Neutrophil (primary cell): Measurements from ENCODE around the gene PXYLP1.

Experiments used
- H3K27ac ChIP-seq: fragments of 200-600 bp; sonication (generic); 2 replicates; pipeline ENCODE4 v1.5.1; 2016; ENCODE audit warnings: mild to moderate bottlenecking, moderate library complexity
- H3K27me3 ChIP-seq: fragments of 200-600 bp; sonication (generic); 2 replicates; pipeline ENCODE4 v1.6.0; 2016; ENCODE audit warnings: mild to moderate bottlenecking
- H3K36me3 ChIP-seq: fragments of 200-600 bp; sonication (generic); 2 replicates; pipeline ENCODE4 v1.5.1; 2017
- H3K4me1 ChIP-seq, 2 experiments: fragments of 200-600 bp in 1 of 2; sonication (generic) in 1 of 2; 1 replicate in 1 of 2; 2 replicates in 1 of 2; pipeline versions ENCODE4 v1.5.1 to v1.6.1; 2013 to 2016; ENCODE audit warnings: low read depth in 1 of 2, low read length in 1 of 2, mild to moderate bottlenecking in 1 of 2, moderate library complexity in 1 of 2; ENCODE audit not compliant: control insufficient read depth in 1 of 2, insufficient read depth in 1 of 2
- H3K4me3 ChIP-seq, 2 experiments: fragments of 200-600 bp in 1 of 2; sonication (generic) in 1 of 2; 1 replicate in 1 of 2; 2 replicates in 1 of 2; pipeline ENCODE4 v1.5.1; 2013 to 2016; ENCODE audit warnings: low read depth in 1 of 2, low read length in 1 of 2, mild to moderate bottlenecking in 1 of 2, moderate library complexity in 1 of 2
- H3K9me3 ChIP-seq: fragments of 200-600 bp; sonication (generic); 2 replicates; pipeline ENCODE4 v1.5.1; 2016
- TF ChIP-seq, protein P1 (sequence below): fragments of 200-600 bp; sonication (generic); IDR thresholded peaks from 2 replicates; pipeline ENCODE4 v1.5.1; 2016; ENCODE audit warnings: antibody characterized with exemption

PXYLP1 gene

DNA sequence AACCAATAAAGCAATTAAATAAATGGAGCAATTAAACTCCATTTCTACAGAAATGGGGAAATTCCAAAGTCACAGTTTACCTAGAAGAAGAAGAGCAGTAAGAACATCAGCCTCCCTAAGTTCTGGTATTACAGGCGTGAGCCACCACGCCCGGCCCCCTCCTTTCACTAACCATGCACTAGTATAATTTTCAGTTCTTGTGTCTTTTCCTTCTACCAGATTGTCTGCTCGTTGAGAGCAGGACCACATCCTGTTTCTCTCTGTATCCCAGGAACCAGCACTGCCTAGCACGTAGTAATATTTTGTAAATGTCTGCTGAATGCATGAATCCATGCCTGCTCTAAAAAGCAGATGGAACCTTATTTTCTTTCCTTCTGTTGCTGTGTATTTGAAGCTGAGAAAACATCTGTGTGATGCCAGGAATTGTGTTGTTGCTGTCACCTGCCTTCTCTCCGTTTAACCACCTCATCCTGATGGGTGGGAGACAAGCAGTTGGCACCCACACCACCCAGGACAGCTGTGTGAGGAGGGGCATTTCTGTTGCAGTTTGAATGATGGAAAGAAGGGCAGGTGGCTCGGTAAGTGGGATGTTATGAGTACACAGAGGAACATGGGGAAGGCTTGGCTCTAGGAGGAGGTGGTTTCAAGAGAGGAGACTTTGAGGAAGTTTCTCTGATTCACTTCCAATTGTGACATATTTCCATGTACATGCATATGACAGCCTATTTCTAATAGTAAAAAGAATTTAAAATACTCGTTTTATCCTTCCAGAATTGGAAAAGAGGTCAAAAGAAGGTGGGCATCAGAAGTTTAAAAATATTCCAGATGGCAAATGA, 30.1 kb downstream of the PXYLP1 start:
- Histone ChIP-seq H3K4me3 (no peak overlapping the region), H3K4me1 (peaks cover 0 to 1% of the 10 kb centered on the region in 2 experiments), H3K9me3 (no peaks in the 10 kb centered on the region), H3K27ac (no peak overlapping the region), H3K27me3 (no peaks in the 10 kb centered on the region), H3K36me3 (peaks cover 11% of the 10 kb centered on the region)
- TF ChIP-seq, protein P1, sequence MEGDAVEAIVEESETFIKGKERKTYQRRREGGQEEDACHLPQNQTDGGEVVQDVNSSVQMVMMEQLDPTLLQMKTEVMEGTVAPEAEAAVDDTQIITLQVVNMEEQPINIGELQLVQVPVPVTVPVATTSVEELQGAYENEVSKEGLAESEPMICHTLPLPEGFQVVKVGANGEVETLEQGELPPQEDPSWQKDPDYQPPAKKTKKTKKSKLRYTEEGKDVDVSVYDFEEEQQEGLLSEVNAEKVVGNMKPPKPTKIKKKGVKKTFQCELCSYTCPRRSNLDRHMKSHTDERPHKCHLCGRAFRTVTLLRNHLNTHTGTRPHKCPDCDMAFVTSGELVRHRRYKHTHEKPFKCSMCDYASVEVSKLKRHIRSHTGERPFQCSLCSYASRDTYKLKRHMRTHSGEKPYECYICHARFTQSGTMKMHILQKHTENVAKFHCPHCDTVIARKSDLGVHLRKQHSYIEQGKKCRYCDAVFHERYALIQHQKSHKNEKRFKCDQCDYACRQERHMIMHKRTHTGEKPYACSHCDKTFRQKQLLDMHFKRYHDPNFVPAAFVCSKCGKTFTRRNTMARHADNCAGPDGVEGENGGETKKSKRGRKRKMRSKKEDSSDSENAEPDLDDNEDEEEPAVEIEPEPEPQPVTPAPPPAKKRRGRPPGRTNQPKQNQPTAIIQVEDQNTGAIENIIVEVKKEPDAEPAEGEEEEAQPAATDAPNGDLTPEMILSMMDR, result no peak

DNA sequence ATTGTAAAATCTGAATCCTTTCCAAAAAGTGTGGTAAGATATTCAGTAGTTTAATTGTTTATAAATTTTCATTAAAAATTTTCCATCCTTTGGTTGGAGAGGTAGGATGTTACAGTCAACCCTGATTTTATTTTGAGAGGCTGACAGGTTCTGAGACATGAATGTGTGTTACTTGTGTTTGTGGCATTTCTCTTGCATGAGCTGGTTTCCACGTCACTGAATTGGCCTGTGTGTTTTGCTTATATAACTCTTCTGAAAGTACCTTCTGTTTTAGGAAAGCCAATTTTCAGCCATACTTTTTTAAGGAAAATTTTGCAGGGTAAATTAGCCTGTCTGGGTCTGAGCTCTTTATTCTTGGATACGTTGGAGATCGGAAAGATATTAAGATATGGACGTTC, 30.7 kb downstream of the PXYLP1 start:
- Histone ChIP-seq H3K27ac (no peak overlapping the region), H3K27me3 (no peaks in the 10 kb centered on the region), H3K9me3 (no peaks in the 10 kb centered on the region), H3K4me3 (no peak overlapping the region), H3K4me1 (peaks cover 6 to 7% of the 10 kb centered on the region in 2 experiments), H3K36me3 (peaks cover 11% of the 10 kb centered on the region)
- TF ChIP-seq, protein P1, result no peak

DNA sequence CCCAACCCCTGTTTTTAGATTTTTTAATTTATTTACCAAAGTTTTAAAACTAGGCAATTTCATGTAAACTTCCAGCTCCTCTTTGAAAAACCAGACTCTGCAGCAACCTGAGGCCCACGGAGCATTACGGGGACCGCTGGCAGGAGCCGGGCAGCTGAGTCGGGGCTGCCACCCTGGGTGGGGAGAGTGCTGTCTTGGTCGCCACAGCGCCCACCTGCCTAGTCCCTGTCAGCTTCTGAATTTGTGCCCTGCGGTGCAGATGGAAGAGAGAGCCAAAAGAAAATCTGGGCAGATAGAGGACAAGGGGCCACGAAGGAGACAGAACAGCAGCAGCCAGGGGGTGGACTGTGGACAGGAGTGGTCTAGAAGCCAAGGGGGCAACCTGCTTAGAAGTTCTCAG, 34.6 kb downstream of the PXYLP1 start:
- TF ChIP-seq, protein P1, result no peak
- no peak overlapping the region for H3K4me3 ChIP-seq
- H3K27ac ChIP-seq, result no peak overlapping the region
- H3K9me3 ChIP-seq, result no peaks in the 10 kb centered on the region
- H3K36me3 ChIP-seq, result peaks cover 3% of the 10 kb centered on the region
- H3K4me1 ChIP-seq, result peaks cover 9 to 12% of the 10 kb centered on the region in 2 experiments
- no peaks in the 10 kb centered on the region for H3K27me3 ChIP-seq

DNA sequence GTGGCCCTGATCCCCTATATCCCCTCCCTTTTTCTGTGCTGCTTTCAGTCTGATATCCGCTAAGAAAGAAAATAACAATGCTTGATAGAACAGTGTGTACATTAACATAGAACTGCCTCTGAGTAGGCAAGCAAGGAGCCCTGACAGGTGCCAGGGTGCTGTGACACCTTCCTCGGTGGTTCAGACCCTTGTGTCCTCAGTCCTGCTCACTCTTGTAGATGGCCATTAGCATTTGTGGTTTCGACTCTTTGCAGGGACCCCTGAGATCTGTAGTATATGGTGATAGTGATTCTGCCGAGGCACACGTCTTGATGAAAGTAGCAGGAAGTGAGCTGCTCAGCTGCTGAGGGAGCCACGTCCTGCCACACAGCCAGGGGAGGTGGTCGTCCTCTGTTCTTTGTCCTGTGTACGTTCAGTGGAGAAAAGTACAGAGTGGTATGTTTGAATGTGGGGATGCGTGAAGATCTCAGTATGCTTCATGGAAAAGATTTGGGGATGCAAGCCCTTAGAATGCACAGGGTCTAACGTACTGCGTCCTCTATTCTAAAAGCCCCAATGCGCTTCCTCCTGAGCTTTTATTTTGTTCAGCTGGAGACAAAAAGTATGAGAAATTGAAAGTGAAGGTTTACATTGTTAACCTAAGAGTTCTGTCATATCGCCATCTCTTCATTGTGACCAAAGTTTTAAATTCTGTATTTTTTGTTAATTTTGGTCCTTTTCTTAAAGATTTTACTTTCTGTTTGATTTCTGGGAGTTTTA, 35.4 kb downstream of the PXYLP1 start:
- peak overlapping the region in 1 of 2 experiments; percentile 3 for H3K4me3 ChIP-seq
- H3K4me1 ChIP-seq, result peaks cover 9 to 12% of the 10 kb centered on the region in 2 experiments
- TF ChIP-seq, protein P1, result no peak
- no peaks in the 10 kb centered on the region for H3K9me3 ChIP-seq
- H3K27me3 ChIP-seq, result no peaks in the 10 kb centered on the region
- peaks cover 3% of the 10 kb centered on the region for H3K36me3 ChIP-seq
- no peak overlapping the region for H3K27ac ChIP-seq

DNA sequence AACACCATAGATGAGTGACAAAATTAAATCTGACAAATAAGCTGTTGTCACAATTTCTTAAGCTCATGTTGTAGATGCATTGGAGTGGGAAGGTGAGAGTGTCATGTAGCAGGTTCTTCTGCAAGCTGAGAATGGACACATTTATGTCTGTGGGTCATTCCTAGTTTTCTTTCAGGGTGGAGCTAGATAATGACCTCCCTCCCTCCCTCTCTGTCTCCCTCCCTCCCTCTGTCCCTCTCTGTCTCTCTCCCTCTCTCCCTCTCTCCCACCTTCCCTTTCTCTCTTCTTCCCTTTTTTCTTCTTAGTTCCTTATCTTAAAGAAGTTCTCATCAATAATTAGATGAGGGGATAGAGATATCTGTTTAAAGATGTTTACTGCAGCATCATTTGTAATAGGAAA, 36.0 kb downstream of the PXYLP1 start:
- H3K36me3 ChIP-seq, result peaks cover 3% of the 10 kb centered on the region
- H3K4me3 ChIP-seq, result peak overlapping the region in 1 of 2 experiments; percentile 3
- H3K9me3 ChIP-seq, result no peaks in the 10 kb centered on the region
- H3K4me1 ChIP-seq, result peaks cover 9 to 12% of the 10 kb centered on the region in 2 experiments
- H3K27ac ChIP-seq, result no peak overlapping the region
- TF ChIP-seq, protein P1, result no peak
- H3K27me3 ChIP-seq, result no peaks in the 10 kb centered on the region
